Measurements from ENCODE around the gene TCAP.

The TCAP gene

GRCh38 chr17:39651923-39652586, 13.1 kb upstream of the TCAP start:
- no peak for DNase-seq (ENCODE audit: low read depth)

- no peak for DNase-seq (ENCODE audit: low read depth)
Measured at GRCh38 chr17:39652587-39653315, 12.4 kb upstream of the TCAP start.

GRCh38 chr17:39653316-39653661, 11.9 kb upstream of the TCAP start:
- DNase-seq (ENCODE audit: low read depth): no peak

- peak; percentile 13 for DNase-seq (ENCODE audit: low read depth)
Measured at GRCh38 chr17:39653662-39654331, 11.4 kb upstream of the TCAP start.

GRCh38 chr17:39655105-39655504, 10.0 kb upstream of the TCAP start:
- no peak for DNase-seq (ENCODE audit: low read depth)

- no peak for DNase-seq (ENCODE audit: low read depth)
Measured at GRCh38 chr17:39658346-39658745, 6.8 kb upstream of the TCAP start.

GRCh38 chr17:39658760-39659159, 6.4 kb upstream of the TCAP start:
- DNase-seq (ENCODE audit: low read depth): no peak

GRCh38 chr17:39659279-39660010, 5.7 kb upstream of the TCAP start:
- no peak for DNase-seq (ENCODE audit: low read depth)

- no peak for DNase-seq (ENCODE audit: low read depth)
Measured at GRCh38 chr17:39660011-39660360, 5.2 kb upstream of the TCAP start.

- no peak for DNase-seq (ENCODE audit: low read depth)
Measured at GRCh38 chr17:39660397-39661385, 4.5 kb upstream of the TCAP start.

- no peak for DNase-seq (ENCODE audit: low read depth)
Measured at GRCh38 chr17:39661744-39662541, 3.2 kb upstream of the TCAP start.

- no peak for DNase-seq (ENCODE audit: low read depth)
Measured at GRCh38 chr17:39662551-39663339, 2.4 kb upstream of the TCAP start.

- no peak for DNase-seq (ENCODE audit: low read depth)
Measured at GRCh38 chr17:39663340-39663687, 1.8 kb upstream of the TCAP start.

GRCh38 chr17:39663688-39664580, 1.2 kb upstream of the TCAP start:
- DNase-seq (ENCODE audit: low read depth): no peak

- DNase-seq (ENCODE audit: low read depth): no peak
Measured at GRCh38 chr17:39665642-39666224, 584 bp downstream of the TCAP start.

GRCh38 chr17:39666231-39666600, 1.1 kb downstream of the TCAP start:
- DNase-seq (ENCODE audit: low read depth): no peak

GRCh38 chr17:39666601-39667261, 1.6 kb downstream of the TCAP start:
- no peak for DNase-seq (ENCODE audit: low read depth)

All from fibroblast of the conjunctiva (primary cell).